DND-41 (cell line): ENCODE data around the gene NDUFC1.

Source experiments
- ATAC-seq: fragments of 200-7000 bp; cut with Tn5 transposase; 3 replicates; pipeline ENCODE4 v1.9.1; 2021; ENCODE audit warnings: low read depth; ENCODE audit not compliant: insufficient read depth
- DNase-seq: peaks from one replicate; pipeline ENCODE4 v3.0.0-alpha.2; 2020
- H2AFZ ChIP-seq: 2 replicates; pipeline ENCODE4 v1.6.0; 2012; ENCODE audit warnings: low read depth, low read length
- H3K27ac ChIP-seq: 2 replicates; pipeline ENCODE4 v1.5.1; 2012; ENCODE audit warnings: low read length, inconsistent platforms
- H3K27me3 ChIP-seq: fragments of 200-600 bp; sonication (generic); 2 replicates; pipeline ENCODE4 v1.6.0; 2012; ENCODE audit warnings: low read length, mild to moderate bottlenecking, inconsistent platforms; ENCODE audit not compliant: insufficient read depth, poor library complexity
- H3K36me3 ChIP-seq: 2 replicates; pipeline ENCODE4 v1.5.1; 2012; ENCODE audit warnings: low read length, inconsistent platforms; ENCODE audit not compliant: insufficient read depth
- H3K4me1 ChIP-seq: 2 replicates; pipeline ENCODE4 v1.5.1; 2012; ENCODE audit warnings: mild to moderate bottlenecking, low read length; ENCODE audit not compliant: insufficient read depth
- H3K4me2 ChIP-seq: 2 replicates; pipeline ENCODE4 v1.6.0; 2012; ENCODE audit warnings: mild to moderate bottlenecking, moderate library complexity, low read length, inconsistent platforms; ENCODE audit not compliant: insufficient read depth
- H3K4me3 ChIP-seq, 2 experiments: fragments of 200-600 bp in 1 of 2; shearing (Covaris generic) in 1 of 2; 2 replicates each; pipeline ENCODE4 v1.5.1; 2012 to 2016; ENCODE audit warnings: inconsistent platforms in 2 of 2, low read length in 2 of 2, mild to moderate bottlenecking in 2 of 2, low read depth in 1 of 2, moderate library complexity in 1 of 2
- H3K79me2 ChIP-seq: 2 replicates; pipeline ENCODE4 v1.6.0; 2012; ENCODE audit warnings: low read length, inconsistent platforms; ENCODE audit not compliant: insufficient read depth
- H3K9ac ChIP-seq: 2 replicates; pipeline ENCODE4 v1.6.0; 2012; ENCODE audit warnings: low read depth, mild to moderate bottlenecking, inconsistent platforms, low read length, moderate library complexity
- H3K9me3 ChIP-seq: 2 replicates; pipeline ENCODE4 v1.5.1; 2012; ENCODE audit warnings: low read length, moderate library complexity, mild to moderate bottlenecking, inconsistent platforms; ENCODE audit not compliant: insufficient read depth, severe bottlenecking
- H4K20me1 ChIP-seq: 2 replicates; pipeline ENCODE4 v1.6.0; 2012; ENCODE audit warnings: low read length; ENCODE audit not compliant: insufficient read depth
- CTCF ChIP-seq: IDR thresholded peaks from 2 replicates; pipeline ENCODE4 v1.5.1; 2012; ENCODE audit warnings: borderline replicate concordance, low read length, moderate library complexity, mild to moderate bottlenecking; ENCODE audit not compliant: poor library complexity, severe bottlenecking; ENCODE audit errors: extremely low read depth
- EZH2 ChIP-seq: IDR thresholded peaks from 3 replicates; pipeline ENCODE4 v1.6.1; 2012; ENCODE audit warnings: borderline replicate concordance, low read depth, mild to moderate bottlenecking, moderate library complexity, low read length, inconsistent platforms; ENCODE audit not compliant: severe bottlenecking

NDUFC1 gene

GRCh38 chr4:139253046-139253445, 49.2 kb downstream of the NDUFC1 start:
- H3K9ac ChIP-seq, result no peak overlapping the region
- no peaks in the 10 kb centered on the region for H3K36me3 ChIP-seq
- H3K4me2 ChIP-seq, result no peak overlapping the region
- no peak for ATAC-seq
- no peaks in the 10 kb centered on the region for H3K27me3 ChIP-seq
- no peak overlapping the region for H2AFZ ChIP-seq
- TF ChIP-seq CTCF (no peak), EZH2 (no peak)
- H3K27ac ChIP-seq, result no peak overlapping the region
- no peak for DNase-seq
- H4K20me1 ChIP-seq, result no peaks in the 10 kb centered on the region
- H3K79me2 ChIP-seq, result no peaks in the 10 kb centered on the region
- no peaks in the 10 kb centered on the region for H3K9me3 ChIP-seq
- no peaks in the 10 kb centered on the region for H3K4me1 ChIP-seq
- no peak overlapping the region for H3K4me3 ChIP-seq

DNA sequence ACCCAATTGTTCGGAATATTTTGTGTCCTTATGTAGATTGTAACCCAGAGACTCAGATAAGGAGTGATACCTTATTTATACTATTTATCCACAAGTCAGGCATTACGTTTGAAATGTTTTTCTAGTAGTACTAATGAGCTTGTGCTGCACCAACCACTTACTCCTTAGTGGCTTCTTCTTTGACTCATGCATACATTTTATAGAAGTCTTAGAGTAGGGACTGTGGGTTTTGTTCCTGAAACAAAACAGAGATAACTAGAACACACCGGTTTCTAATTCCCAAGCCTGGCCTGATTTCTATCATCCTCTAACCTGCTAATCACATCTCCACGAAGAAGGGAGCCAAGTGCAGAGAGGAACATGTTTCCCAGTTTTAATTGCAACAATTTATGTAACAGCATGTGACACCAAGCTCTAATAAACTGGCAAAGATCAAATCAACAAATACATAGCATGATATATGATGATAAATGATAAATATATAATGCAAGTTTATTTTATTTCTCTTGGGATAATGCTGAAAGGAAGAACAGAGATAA, 54.5 kb downstream of the NDUFC1 start:
- H3K4me3 ChIP-seq, result no peak overlapping the region
- H3K9ac ChIP-seq, result no peak overlapping the region
- no peaks in the 10 kb centered on the region for H3K4me1 ChIP-seq
- TF ChIP-seq EZH2 (no peak), CTCF (no peak)
- no peaks in the 10 kb centered on the region for H3K36me3 ChIP-seq
- DNase-seq, result no peak
- H2AFZ ChIP-seq, result no peak overlapping the region
- H3K27me3 ChIP-seq, result no peaks in the 10 kb centered on the region
- no peaks in the 10 kb centered on the region for H4K20me1 ChIP-seq
- H3K79me2 ChIP-seq, result no peaks in the 10 kb centered on the region
- H3K9me3 ChIP-seq, result no peaks in the 10 kb centered on the region
- no peak overlapping the region for H3K4me2 ChIP-seq
- H3K27ac ChIP-seq, result no peak overlapping the region
- no peak for ATAC-seq

GRCh38 chr4:139247241-139247640, 55.0 kb downstream of the NDUFC1 start:
- ATAC-seq (no peak), DNase-seq (no peak)
- no peaks in the 10 kb centered on the region for H3K4me1 ChIP-seq
- H3K4me2 ChIP-seq, result no peak overlapping the region
- no peaks in the 10 kb centered on the region for H4K20me1 ChIP-seq
- no peaks in the 10 kb centered on the region for H3K79me2 ChIP-seq
- H3K9ac ChIP-seq, result no peak overlapping the region
- H3K27ac ChIP-seq, result no peak overlapping the region
- no peak overlapping the region for H2AFZ ChIP-seq
- H3K36me3 ChIP-seq, result no peaks in the 10 kb centered on the region
- TF ChIP-seq EZH2 (no peak), CTCF (no peak)
- H3K4me3 ChIP-seq, result no peak overlapping the region
- H3K27me3 ChIP-seq, result no peaks in the 10 kb centered on the region
- H3K9me3 ChIP-seq, result no peaks in the 10 kb centered on the region

DNA sequence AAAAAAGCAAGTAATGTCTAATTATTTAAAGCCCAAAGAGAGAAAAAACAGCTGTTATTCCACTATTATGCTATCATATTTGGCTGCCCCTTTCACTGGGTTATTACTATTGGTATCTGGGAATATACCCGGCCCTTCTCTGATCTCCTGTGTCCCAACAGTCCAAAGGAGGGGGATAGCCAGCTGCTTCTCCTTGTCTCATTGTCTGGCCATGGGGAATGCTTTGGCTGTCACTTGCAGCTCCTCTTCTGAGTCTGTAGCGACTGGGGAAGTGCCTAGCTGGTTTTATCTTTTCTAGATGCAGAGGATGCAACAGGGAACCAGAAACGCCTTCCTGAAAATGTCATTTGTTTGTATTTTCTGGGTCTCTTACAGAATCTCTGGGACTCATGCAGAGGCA, 56.1 kb downstream of the NDUFC1 start:
- no peaks in the 10 kb centered on the region for H3K9me3 ChIP-seq
- no peaks in the 10 kb centered on the region for H3K27me3 ChIP-seq
- no peaks in the 10 kb centered on the region for H3K4me1 ChIP-seq
- H3K27ac ChIP-seq, result no peak overlapping the region
- no peak overlapping the region for H3K9ac ChIP-seq
- DNase-seq (no peak), ATAC-seq (no peak)
- no peaks in the 10 kb centered on the region for H3K36me3 ChIP-seq
- no peak overlapping the region for H3K4me2 ChIP-seq
- no peaks in the 10 kb centered on the region for H3K79me2 ChIP-seq
- TF ChIP-seq CTCF (no peak), EZH2 (no peak)
- no peaks in the 10 kb centered on the region for H4K20me1 ChIP-seq
- H2AFZ ChIP-seq, result no peak overlapping the region
- H3K4me3 ChIP-seq, result no peak overlapping the region
